ENCODE measurements around the gene CDC23.

The CDC23 gene

DNA sequence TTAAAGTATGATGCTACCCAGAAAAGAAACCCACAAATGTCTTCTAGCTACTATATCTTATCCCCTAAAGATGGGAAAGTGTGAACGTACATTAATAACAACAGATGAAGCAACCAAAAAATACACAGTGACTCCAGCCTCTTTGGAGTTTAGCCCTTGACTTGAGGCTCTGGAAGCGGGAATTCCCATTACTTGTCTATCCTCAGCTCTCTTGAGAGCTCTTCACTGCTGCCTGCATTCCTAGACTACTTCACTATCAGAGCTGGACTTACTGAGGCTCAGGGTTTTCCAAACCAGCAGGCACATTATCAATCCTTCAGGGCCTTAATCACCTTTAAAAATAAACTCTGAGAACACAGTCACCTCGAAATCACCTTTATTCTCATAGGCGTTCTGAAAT, 72.9 kb downstream of the CDC23 start:
- H3K4me1 Mint-ChIP-seq (ENCODE audit: low read depth) = peaks cover 8% of the 10 kb centered on the region
- H3K27me3 Mint-ChIP-seq = peaks cover 18% of the 10 kb centered on the region
- no peak overlapping the region for H3K4me3 Mint-ChIP-seq
- no peaks in the 10 kb centered on the region for H3K36me3 Mint-ChIP-seq (ENCODE audit: low read depth)
- H3K9me3 Mint-ChIP-seq = no peaks in the 10 kb centered on the region
- no peak overlapping the region for H3K27ac Mint-ChIP-seq

DNA sequence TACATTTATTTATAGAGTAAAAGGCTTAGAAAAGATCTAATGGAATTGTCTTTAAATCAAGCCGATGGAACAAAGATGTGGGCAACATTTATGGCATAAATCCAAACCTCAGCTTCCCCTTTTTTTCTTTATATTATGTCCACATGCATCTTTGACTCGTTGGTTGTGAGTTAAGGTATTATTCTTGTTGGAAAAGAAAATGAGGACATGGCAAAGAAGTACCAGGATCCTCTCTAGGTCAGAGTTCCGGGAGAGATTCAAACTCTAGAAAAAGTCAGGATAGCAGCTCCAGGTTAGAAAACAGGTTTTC, 73.4 kb downstream of the CDC23 start:
- no peaks in the 10 kb centered on the region for H3K9me3 Mint-ChIP-seq
- H3K4me3 Mint-ChIP-seq = no peak overlapping the region
- peaks cover 8% of the 10 kb centered on the region for H3K4me1 Mint-ChIP-seq (ENCODE audit: low read depth)
- H3K36me3 Mint-ChIP-seq (ENCODE audit: low read depth) = no peaks in the 10 kb centered on the region
- H3K27me3 Mint-ChIP-seq = peaks cover 18% of the 10 kb centered on the region
- H3K27ac Mint-ChIP-seq = no peak overlapping the region

DNA sequence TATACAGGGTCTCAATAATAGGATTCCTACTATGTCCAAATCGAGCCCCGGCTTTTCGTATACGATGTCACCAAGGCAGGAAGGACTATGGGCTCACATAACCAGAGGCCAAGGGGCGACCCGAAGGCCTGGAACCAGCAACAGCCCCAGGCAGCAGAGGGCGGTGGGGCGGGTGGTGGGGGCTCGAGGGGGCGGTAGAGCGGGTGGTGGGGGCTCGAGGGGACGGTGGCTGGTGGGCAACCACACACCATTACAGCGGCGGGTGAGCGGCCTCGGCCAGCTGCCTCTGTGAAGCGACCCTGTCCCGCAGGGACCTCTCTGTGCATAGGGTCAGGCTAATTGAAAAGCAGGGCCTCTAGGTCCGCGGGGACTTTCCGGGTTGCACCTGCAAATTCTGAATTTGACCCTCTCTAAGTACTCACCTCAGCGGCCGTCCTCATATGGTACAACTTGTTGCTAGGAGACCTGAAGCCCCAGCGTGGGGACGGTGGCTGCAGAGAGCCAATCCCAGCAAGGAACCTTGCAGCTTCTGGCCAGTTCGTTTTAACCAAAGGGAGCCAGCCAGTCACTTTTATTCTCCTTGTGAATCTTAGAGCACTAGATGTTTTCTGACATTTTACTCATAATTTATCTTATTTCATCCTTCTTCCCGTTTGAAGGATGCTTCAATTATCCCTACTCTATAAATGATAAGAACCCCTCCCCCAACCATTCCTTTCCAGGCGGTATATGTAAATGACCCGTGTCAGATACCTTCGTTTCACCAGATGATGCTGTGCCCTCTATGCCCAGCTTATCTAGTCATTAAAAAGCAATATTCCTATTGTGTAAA, 74.0 kb downstream of the CDC23 start, which contains the start of gene NME5:
TSS of gene NME5 (minus strand) at position 480 of the 832 bp plus-strand sequence. CDS start 648 bp downstream, outside the sequence.
- Mint-ChIP-seq H3K27me3 (peaks cover 18% of the 10 kb centered on the region), H3K27ac (no peak within 1 kb of the TSS), H3K9me3 (no peaks in the 10 kb centered on the region), H3K36me3 (ENCODE audit: low read depth) (no peaks in the 10 kb centered on the region), H3K4me3 (no peak within 1 kb of the TSS), H3K4me1 (ENCODE audit: low read depth) (peaks cover 8% of the 10 kb centered on the region)
